Activated naive CD8-positive, alpha-beta T cell treated with anti-CD3 and anti-CD28 coated beads, Interleukin-2, amount 50 U/mL, for 16 hours (primary cell): ENCODE results near the gene LRRC55.

Source experiments
- DNase-seq: peaks from one replicate; pipeline ENCODE4 v3.0.0-alpha.2; 2020; ENCODE audit warnings: low read depth, low spot score

The LRRC55 gene

DNA sequence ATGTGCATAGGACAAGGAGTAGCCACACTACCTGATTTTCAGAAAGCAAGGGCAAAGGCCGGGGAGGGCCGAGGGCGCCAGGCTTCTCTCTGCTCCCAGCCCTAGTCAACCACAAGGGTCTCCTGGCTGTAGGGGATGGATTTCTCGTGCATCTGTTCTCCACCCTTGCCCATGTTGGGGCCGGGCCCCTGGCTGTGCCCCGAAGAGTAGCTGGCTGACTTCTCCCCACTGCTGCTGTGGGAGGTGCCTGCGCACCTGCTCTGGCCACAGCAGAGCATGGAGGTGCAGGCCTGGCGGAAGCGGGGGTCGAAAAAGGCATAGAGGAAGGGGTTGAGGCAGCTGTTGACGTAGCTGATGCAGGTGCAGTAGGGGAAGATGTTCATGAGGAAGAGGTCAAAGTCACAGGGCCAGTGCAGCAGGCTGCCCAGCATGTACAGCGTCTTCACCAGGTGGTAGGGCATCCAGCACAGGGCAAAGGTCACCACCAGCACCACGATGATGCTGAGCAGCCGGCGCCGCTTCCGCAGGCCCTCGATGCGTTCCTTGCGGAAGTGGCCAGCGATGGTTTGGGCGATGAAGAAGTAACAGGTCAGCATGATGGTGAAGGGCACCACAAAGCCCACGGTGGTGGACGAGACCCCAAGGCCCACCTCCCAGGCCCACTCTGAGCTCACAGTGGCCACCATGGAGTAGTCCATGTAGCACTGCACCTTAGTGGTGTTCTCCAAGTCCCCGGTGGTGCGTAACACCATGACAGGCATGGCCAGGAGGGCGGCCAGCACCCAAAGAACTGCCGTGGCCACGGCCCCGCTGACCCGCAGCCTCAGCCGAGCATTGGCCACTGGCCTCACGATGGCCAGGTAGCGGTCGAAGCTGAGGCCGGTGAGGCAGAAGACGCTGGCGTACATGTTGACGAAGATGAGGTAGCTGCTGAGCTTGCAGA lies 54.3 kb downstream of the LRRC55 start:
- no peak for DNase-seq

GRCh38 chr11:57237204-57237681 lies 55.5 kb downstream of the LRRC55 start, which contains the start of gene APLNR:
TSS of gene APLNR (minus strand) at chr11:57237250. CDS start at chr11:57237004, 246 bp downstream.
- DNase-seq: no peak

DNA sequence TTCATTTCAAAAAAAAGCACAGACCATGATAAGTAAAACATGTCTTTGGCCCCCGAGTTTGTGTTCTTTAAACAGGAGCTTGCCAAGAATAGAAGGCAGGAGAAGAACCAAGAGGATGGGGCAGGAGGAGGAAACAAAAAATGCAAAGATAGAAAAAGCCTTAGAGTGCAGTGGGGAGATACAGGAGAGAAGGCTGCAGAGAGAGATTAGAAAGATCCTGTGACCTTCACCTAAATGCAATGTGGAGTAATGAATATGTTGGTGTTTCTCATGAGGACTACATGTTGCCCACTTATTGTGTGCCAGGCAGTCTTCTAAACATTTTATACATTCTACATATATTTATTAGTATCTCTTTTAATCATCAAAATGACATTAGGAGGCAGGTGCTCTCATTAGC lies 57.6 kb downstream of the LRRC55 start:
- no peak for DNase-seq

GRCh38 chr11:57240007-57240406 lies 58.3 kb downstream of the LRRC55 start:
- no peak for DNase-seq

DNA sequence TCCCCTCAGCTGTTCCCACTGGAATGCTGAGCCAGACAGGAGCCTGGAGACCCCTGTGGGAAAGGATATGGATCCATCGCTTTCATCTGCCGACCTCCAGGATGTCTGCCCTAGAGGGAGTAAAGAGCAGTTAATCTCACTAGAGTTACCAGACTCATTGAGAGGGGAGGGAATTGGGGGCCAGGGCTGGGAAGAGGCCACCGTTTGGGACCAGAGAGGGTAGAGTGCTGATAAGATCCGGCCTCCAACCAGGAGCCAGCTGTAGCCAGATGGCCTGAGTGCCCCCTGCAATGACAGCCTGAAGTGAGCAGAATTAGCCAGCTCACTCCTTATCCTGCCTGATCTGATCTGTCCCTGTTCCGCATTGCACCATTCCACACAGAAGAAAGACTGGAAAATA lies 59.0 kb downstream of the LRRC55 start:
- DNase-seq: no peak
